Measurements from ENCODE around the gene CBR3.
"Not testable (repeated sequence)": the region's sequence is repeated elsewhere in the genome, so short reads cannot be mapped to it uniquely, and the experiment has no call there.

The CBR3 gene

GRCh38 chr21:36130414-36130762, 4.5 kb upstream of the CBR3 start:
- H3K4me3 ChIP-seq (ENCODE audit: insufficient read depth, low read depth, low read length): peak overlapping the region; percentile 16
- H3K4me1 ChIP-seq (ENCODE audit: control insufficient read depth, insufficient read depth, low read length); H3K9me3 ChIP-seq (ENCODE audit: control insufficient read depth, low read length); H3K36me3 ChIP-seq (ENCODE audit: control insufficient read depth, insufficient read depth, low read length); H3K27ac ChIP-seq (ENCODE audit: insufficient read depth, low read depth, low read length, poor library complexity, severe bottlenecking): not testable (repeated sequence)
- 26% methylated on average over 10 to 11 of the region's 18 CpGs for WGBS, 2 experiments
- H3K27me3 ChIP-seq (ENCODE audit: control insufficient read depth, insufficient read depth, low read length, poor library complexity, severe bottlenecking): peaks cover 47% of the 10 kb centered on the region

- H3K4me1 ChIP-seq (ENCODE audit: control insufficient read depth, insufficient read depth, low read length); H3K9me3 ChIP-seq (ENCODE audit: control insufficient read depth, low read length); H3K27ac ChIP-seq (ENCODE audit: insufficient read depth, low read depth, low read length, poor library complexity, severe bottlenecking); H3K36me3 ChIP-seq (ENCODE audit: control insufficient read depth, insufficient read depth, low read length): not testable (repeated sequence)
- Histone ChIP-seq H3K27me3 (ENCODE audit: control insufficient read depth, insufficient read depth, low read length, poor library complexity, severe bottlenecking) (peaks cover 51% of the 10 kb centered on the region), H3K4me3 (ENCODE audit: insufficient read depth, low read depth, low read length) (peak overlapping the region; percentile 16)
- 88 to 90% methylated on average over 5 of the region's 5 CpGs for WGBS, 2 experiments
Observed at GRCh38 chr21:36130839-36131238, 4.0 kb upstream of the CBR3 start.

- 91 to 96% methylated on average over 8 of the region's 8 CpGs for WGBS, 2 experiments
- Histone ChIP-seq H3K27ac (ENCODE audit: insufficient read depth, low read depth, low read length, poor library complexity, severe bottlenecking) (no peak overlapping the region), H3K9me3 (ENCODE audit: control insufficient read depth, low read length) (no peaks in the 10 kb centered on the region), H3K27me3 (ENCODE audit: control insufficient read depth, insufficient read depth, low read length, poor library complexity, severe bottlenecking) (peaks cover 70% of the 10 kb centered on the region), H3K36me3 (ENCODE audit: control insufficient read depth, insufficient read depth, low read length) (no peaks in the 10 kb centered on the region), H3K4me1 (ENCODE audit: control insufficient read depth, insufficient read depth, low read length) (no peaks in the 10 kb centered on the region), H3K4me3 (ENCODE audit: insufficient read depth, low read depth, low read length) (no peak overlapping the region)
Observed at GRCh38 chr21:36132696-36133095, 2.2 kb upstream of the CBR3 start.

- Histone ChIP-seq H3K27me3 (ENCODE audit: control insufficient read depth, insufficient read depth, low read length, poor library complexity, severe bottlenecking) (peaks cover 72% of the 10 kb centered on the region), H3K4me3 (ENCODE audit: insufficient read depth, low read depth, low read length) (peak overlapping the region; percentile 39), H3K36me3 (ENCODE audit: control insufficient read depth, insufficient read depth, low read length) (no peaks in the 10 kb centered on the region), H3K27ac (ENCODE audit: insufficient read depth, low read depth, low read length, poor library complexity, severe bottlenecking) (no peak overlapping the region), H3K9me3 (ENCODE audit: control insufficient read depth, low read length) (no peaks in the 10 kb centered on the region), H3K4me1 (ENCODE audit: control insufficient read depth, insufficient read depth, low read length) (no peaks in the 10 kb centered on the region)
- WGBS, 2 experiments: 1% methylated on average over 60 of the region's 60 CpGs
Observed at GRCh38 chr21:36135391-36136102, 668 bp downstream of the CBR3 start.

- not testable (repeated sequence) for H3K27ac ChIP-seq (ENCODE audit: insufficient read depth, low read depth, low read length, poor library complexity, severe bottlenecking); H3K4me3 ChIP-seq (ENCODE audit: insufficient read depth, low read depth, low read length); H3K4me1 ChIP-seq (ENCODE audit: control insufficient read depth, insufficient read depth, low read length); H3K9me3 ChIP-seq (ENCODE audit: control insufficient read depth, low read length); H3K36me3 ChIP-seq (ENCODE audit: control insufficient read depth, insufficient read depth, low read length)
- H3K27me3 ChIP-seq (ENCODE audit: control insufficient read depth, insufficient read depth, low read length, poor library complexity, severe bottlenecking): peaks cover 38% of the 10 kb centered on the region
- 92 to 94% methylated on average over 13 of the region's 13 CpGs for WGBS, 2 experiments
Observed at GRCh38 chr21:36139791-36140190, 4.9 kb downstream of the CBR3 start.

- H3K4me3 ChIP-seq (ENCODE audit: insufficient read depth, low read depth, low read length): no peak overlapping the region
- no peaks in the 10 kb centered on the region for H3K9me3 ChIP-seq (ENCODE audit: control insufficient read depth, low read length)
- H3K4me1 ChIP-seq (ENCODE audit: control insufficient read depth, insufficient read depth, low read length): no peaks in the 10 kb centered on the region
- peaks cover 20% of the 10 kb centered on the region for H3K27me3 ChIP-seq (ENCODE audit: control insufficient read depth, insufficient read depth, low read length, poor library complexity, severe bottlenecking)
- no peak overlapping the region for H3K27ac ChIP-seq (ENCODE audit: insufficient read depth, low read depth, low read length, poor library complexity, severe bottlenecking)
- H3K36me3 ChIP-seq (ENCODE audit: control insufficient read depth, insufficient read depth, low read length): no peaks in the 10 kb centered on the region
- WGBS, 2 experiments: 7 to 10% methylated on average over 6 of the region's 6 CpGs
Observed at GRCh38 chr21:36141513-36141925, 6.6 kb downstream of the CBR3 start.

GRCh38 chr21:36144233-36144632, 9.4 kb downstream of the CBR3 start:
- H3K36me3 ChIP-seq (ENCODE audit: control insufficient read depth, insufficient read depth, low read length); H3K27me3 ChIP-seq (ENCODE audit: control insufficient read depth, insufficient read depth, low read length, poor library complexity, severe bottlenecking); H3K4me1 ChIP-seq (ENCODE audit: control insufficient read depth, insufficient read depth, low read length); H3K27ac ChIP-seq (ENCODE audit: insufficient read depth, low read depth, low read length, poor library complexity, severe bottlenecking); H3K4me3 ChIP-seq (ENCODE audit: insufficient read depth, low read depth, low read length); H3K9me3 ChIP-seq (ENCODE audit: control insufficient read depth, low read length): not testable (repeated sequence)
- WGBS, 2 experiments: 78 to 79% methylated on average over 2 to 4 of the region's 6 CpGs

GRCh38 chr21:36145259-36145658, 10.4 kb downstream of the CBR3 start:
- no peaks in the 10 kb centered on the region for H3K36me3 ChIP-seq (ENCODE audit: control insufficient read depth, insufficient read depth, low read length)
- H3K4me1 ChIP-seq (ENCODE audit: control insufficient read depth, insufficient read depth, low read length): no peaks in the 10 kb centered on the region
- no peaks in the 10 kb centered on the region for H3K27me3 ChIP-seq (ENCODE audit: control insufficient read depth, insufficient read depth, low read length, poor library complexity, severe bottlenecking)
- no peak overlapping the region for H3K27ac ChIP-seq (ENCODE audit: insufficient read depth, low read depth, low read length, poor library complexity, severe bottlenecking)
- 89 to 90% methylated on average over 2 to 3 of the region's 3 CpGs for WGBS, 2 experiments
- no peaks in the 10 kb centered on the region for H3K9me3 ChIP-seq (ENCODE audit: control insufficient read depth, low read length)
- no peak overlapping the region for H3K4me3 ChIP-seq (ENCODE audit: insufficient read depth, low read depth, low read length)

GRCh38 chr21:36147911-36148310, 13.0 kb downstream of the CBR3 start:
- Histone ChIP-seq H3K36me3 (ENCODE audit: control insufficient read depth, insufficient read depth, low read length) (no peaks in the 10 kb centered on the region), H3K27me3 (ENCODE audit: control insufficient read depth, insufficient read depth, low read length, poor library complexity, severe bottlenecking) (no peaks in the 10 kb centered on the region), H3K4me3 (ENCODE audit: insufficient read depth, low read depth, low read length) (no peak overlapping the region), H3K4me1 (ENCODE audit: control insufficient read depth, insufficient read depth, low read length) (no peaks in the 10 kb centered on the region), H3K27ac (ENCODE audit: insufficient read depth, low read depth, low read length, poor library complexity, severe bottlenecking) (no peak overlapping the region), H3K9me3 (ENCODE audit: control insufficient read depth, low read length) (no peaks in the 10 kb centered on the region)
- 93 to 94% methylated on average over 5 of the region's 5 CpGs for WGBS, 2 experiments

GRCh38 chr21:36148886-36149285, 14.0 kb downstream of the CBR3 start:
- H3K9me3 ChIP-seq (ENCODE audit: control insufficient read depth, low read length): no peaks in the 10 kb centered on the region
- no peak overlapping the region for H3K27ac ChIP-seq (ENCODE audit: insufficient read depth, low read depth, low read length, poor library complexity, severe bottlenecking)
- H3K36me3 ChIP-seq (ENCODE audit: control insufficient read depth, insufficient read depth, low read length): no peaks in the 10 kb centered on the region
- no peaks in the 10 kb centered on the region for H3K27me3 ChIP-seq (ENCODE audit: control insufficient read depth, insufficient read depth, low read length, poor library complexity, severe bottlenecking)
- no peaks in the 10 kb centered on the region for H3K4me1 ChIP-seq (ENCODE audit: control insufficient read depth, insufficient read depth, low read length)
- H3K4me3 ChIP-seq (ENCODE audit: insufficient read depth, low read depth, low read length): no peak overlapping the region
- 91 to 95% methylated on average over 3 of the region's 3 CpGs for WGBS, 2 experiments

Data from ectodermal cell (in vitro differentiated cells).